Measurements from ENCODE around the gene SPAG5. TPM values are rescaled to one million over a fixed set of nuclear protein-coding genes. Genes with fewer than 3 reads are reported as not detected.
A peak's percentile ranks its signal among the peaks of the same experiment; 100 is the strongest.

Gene SPAG5
- total and polyA plus RNA-seq, 9 of the 15 experiments (the other 6 are each of a cell fraction or from before 2014, with no cell fraction given): 94.4 to 286 (median 151) TPM

DNA sequence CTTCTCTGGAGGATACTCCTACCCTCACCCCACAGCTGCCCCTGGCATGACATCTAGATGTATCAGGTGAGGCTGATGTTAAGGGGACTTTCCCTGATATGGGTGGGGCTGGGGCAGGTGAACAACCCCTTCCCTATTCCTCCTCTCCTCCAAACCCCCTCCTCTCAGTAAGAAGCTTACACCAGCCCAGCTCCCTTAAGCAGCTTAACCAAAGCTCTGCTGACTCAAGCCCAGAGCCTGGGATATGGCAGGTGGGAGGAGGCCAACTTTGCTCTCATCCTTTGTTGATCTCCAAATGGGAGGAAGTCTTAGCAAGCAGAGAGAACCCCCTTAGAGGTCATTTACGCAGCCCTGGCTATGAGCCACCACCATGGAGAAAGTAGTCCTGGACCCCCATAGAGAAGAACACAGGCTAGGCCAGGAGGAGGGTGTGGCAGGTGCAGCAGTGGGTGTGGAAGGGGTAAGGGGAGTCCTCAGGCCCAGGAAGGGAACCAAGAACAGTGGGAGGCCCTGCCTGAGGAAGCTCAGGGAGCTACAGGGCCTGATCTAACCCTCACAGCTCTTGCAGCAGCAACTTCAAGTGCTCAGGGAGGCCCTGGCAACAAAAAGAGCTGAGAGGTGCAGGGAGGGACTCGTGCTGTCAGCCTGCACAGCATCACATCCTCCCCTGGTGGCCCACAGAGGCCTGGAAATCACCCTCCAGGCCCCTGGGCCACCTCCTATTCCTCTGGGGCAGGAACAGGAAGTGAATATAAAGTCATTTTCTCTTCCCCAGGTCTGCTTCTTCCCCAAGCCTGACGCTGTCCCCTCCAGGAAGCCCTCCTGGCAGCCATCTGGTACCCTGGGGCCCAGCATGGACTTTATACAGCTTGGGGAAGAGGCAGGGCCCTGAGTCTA is 49.3 kb downstream of the SPAG5 start:
- Histone ChIP-seq H3K9me3 (replicated peaks; ENCODE audit: control insufficient read depth, insufficient read depth, low read depth, low read length) (no peaks in the 10 kb centered on the region), H3K36me3 (ENCODE audit: control insufficient read depth, insufficient read depth, low read length) (peaks cover 20% of the 10 kb centered on the region), H3K9ac (ENCODE audit: insufficient read depth in 1 of 2, low read depth in 2 of 2, low read length in 2 of 2) (peak overlapping the region in 1 of 2 experiments; percentile 59; a peak in 1 of 4 replicates), H3K4me2 (ENCODE audit: insufficient read depth, low read length) (no peak overlapping the region), H3K27me3 (ENCODE audit: control insufficient read depth in 2 of 2, insufficient read depth in 2 of 2, low read length in 2 of 2) (no peaks in the 10 kb centered on the region), H3K4me1 (replicated peaks in 1 of 2; ENCODE audit: control insufficient read depth in 2 of 2, insufficient read depth in 2 of 2, low read length in 2 of 2) (peaks cover 13 to 27% of the 10 kb centered on the region in 2 experiments; a peak in 4 of 5 replicates), H4K20me1 (replicated peaks; ENCODE audit: control insufficient read depth, insufficient read depth, low read length) (peaks cover 4% of the 10 kb centered on the region), H2AFZ (ENCODE audit: low read depth, low read length) (no peak overlapping the region), H3K27ac (ENCODE audit: extremely low read depth, low read depth, low read length) (no peak overlapping the region), H3K4me3 (no peak overlapping the region), H3K79me2 (ENCODE audit: control insufficient read depth, insufficient read depth, low read length) (peaks cover 3% of the 10 kb centered on the region; the same call in 2 of the 3 replicates), H3K9me1 (ENCODE audit: control insufficient read depth, insufficient read depth, low read length) (peaks cover 4% of the 10 kb centered on the region)
- POLR2A ChIA-PET: interaction anchor here (0.5 to 1.5 kb wide), 2 partner anchors 18 to 54 kb away, joined by 3 to 6 read pairs; no protein-coding TSS in a partner anchor
- WGBS (ENCODE audit: insufficient coverage, low coverage, missing lambda C conversion rate): 51% methylated on average over 3 of the region's 3 CpGs
- in situ Hi-C loops (cut with MboI): no loop called here
- TF ChIP-seq RBBP5 (IDR thresholded peaks at IDR 0.05; ENCODE audit: borderline replicate concordance, insufficient read depth, low read length, poor library complexity, severe bottlenecking): no peak
- TF ChIP-seq ZFP36 (IDR thresholded peaks at IDR 0.05; ENCODE audit: low read depth, low read length, partially characterized antibody): peak; percentile 70
- peak; percentile 42; the same call in 1 of the 2 replicates for TF ChIP-seq SPI1 (IDR thresholded peaks at IDR 0.05; ENCODE audit: borderline replicate concordance, low read depth, low read length)
- CTCF ChIA-PET (ENCODE audit: low intra/inter-chr PET ratio): interaction anchor here (0.6 kb wide), 1 partner anchor 161 kb away, joined by 3 read pairs; no protein-coding TSS in a partner anchor
- BruUV-seq (replicated peaks): no TSS peak
- FAIRE-seq (no peak), DNase-seq (ENCODE audit: extremely low read depth in 1 of 4, low spot score in 3 of 4) (no peak), ATAC-seq (no peak)
- intact Hi-C loops (cut with micrococcal nuclease): loop anchor here (5.0 kb wide), 1 partner anchor 37 kb away; no protein-coding TSS in a partner anchor

All from K562 (cell line).